Measurements from ENCODE around the gene TEDC2. TPM values are rescaled to one million over a fixed set of nuclear protein-coding genes. Genes with fewer than 3 reads are reported as not detected.

The TEDC2 gene, protein sequence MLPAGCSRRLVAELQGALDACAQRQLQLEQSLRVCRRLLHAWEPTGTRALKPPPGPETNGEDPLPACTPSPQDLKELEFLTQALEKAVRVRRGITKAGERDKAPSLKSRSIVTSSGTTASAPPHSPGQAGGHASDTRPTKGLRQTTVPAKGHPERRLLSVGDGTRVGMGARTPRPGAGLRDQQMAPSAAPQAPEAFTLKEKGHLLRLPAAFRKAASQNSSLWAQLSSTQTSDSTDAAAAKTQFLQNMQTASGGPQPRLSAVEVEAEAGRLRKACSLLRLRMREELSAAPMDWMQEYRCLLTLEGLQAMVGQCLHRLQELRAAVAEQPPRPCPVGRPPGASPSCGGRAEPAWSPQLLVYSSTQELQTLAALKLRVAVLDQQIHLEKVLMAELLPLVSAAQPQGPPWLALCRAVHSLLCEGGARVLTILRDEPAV
- total RNA-seq, result 1.1 and 1.2 TPM in 2 replicates

DNA sequence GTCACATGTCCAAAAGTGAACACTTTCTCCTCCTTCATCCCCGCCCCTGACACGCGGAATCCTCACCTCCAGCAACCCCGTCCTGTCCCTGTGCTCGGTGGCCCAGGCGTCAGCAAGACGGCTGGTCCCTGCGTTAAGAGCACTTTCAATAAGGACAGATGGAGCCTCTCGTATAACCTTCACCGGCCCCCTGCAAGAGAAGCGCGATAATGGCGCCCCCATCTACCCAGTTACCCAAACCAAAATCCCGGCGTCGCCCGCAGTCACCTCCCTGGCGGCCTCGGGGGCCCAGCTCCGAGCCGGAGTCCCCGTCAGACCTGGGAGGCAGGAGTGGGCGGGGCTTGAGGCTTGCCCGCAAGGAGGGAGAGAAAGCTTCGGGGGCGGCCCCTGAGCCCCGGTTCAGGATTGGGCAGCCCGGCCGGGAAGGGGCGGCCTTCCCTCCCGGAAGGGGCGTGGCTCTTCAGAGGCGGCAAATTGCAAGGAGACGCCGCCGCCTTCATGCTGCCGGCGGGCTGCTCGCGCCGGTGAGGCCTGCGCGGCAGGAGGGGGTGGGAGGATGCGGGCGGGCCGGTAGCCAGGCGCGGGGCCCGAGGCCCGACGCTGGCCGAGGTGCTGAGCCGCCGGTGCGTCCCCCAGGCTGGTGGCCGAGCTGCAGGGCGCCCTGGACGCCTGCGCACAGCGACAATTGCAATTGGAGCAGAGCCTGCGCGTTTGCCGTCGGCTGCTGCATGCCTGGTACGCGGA lies at the start of gene TEDC2:
Gene TEDC2, plus strand, starts transcription at position 463 of the 744 bp plus-strand sequence. Its CDS starts 36 bp downstream, at position 499.

GRCh38 chr16:2429034-2429770 lies 30.7 kb upstream of the TEDC2 start, which contains the start of gene CCNF:
CCNF (plus strand) TSS chr16:2429447; CDS start chr16:2429482, 35 bp downstream.

DNA sequence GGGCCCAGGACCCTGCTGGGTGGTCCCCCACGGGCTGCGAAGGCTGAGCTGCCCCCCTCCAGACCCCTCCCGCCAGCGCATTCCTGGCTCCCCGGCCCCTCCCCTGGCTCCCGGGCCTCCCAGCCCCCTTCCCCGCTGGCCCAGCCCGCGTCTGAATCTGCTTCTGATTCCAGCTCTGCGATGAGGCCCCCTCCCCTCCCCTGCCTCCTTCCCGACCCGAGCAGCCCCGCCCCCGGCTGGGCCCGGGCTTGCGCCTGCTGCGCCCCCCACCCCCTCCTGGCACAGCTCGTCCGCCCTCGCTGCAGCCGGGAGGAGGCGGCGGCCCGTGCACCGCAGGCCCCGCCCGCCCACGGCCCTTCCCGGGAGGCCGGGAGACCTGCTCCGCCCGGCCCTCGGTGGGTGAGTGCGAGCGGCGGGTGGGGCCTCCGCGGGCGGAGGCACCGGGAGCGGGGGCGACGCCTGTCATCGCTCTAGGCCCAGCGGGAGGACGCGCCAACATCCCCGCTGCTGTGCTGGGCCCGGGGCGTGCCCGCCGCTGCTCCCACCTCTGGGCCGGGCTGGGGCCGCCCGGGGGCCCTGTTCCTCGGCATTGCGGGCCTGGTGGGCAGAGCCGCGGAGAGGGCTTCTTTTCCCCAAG lies 11.2 kb downstream of the TEDC2 start, which contains the start of gene NTN3:
Gene NTN3, plus strand, starts transcription at position 282 of the 637 bp plus-strand sequence. CDS start 405 bp downstream, outside the sequence.

GRCh38 chr16:2474877-2475412 lies 15.0 kb downstream of the TEDC2 start, which contains the start of gene TBC1D24:
TBC1D24 (plus strand) TSS chr16:2475127; CDS start chr16:2496149, 21,022 bp downstream.

GRCh38 chr16:2513405-2514332 lies 53.8 kb downstream of the TEDC2 start, which contains the start of gene ATP6V0C:
ATP6V0C (plus strand) TSS chr16:2513952; CDS start chr16:2514104, 152 bp downstream.

Small RNA genes within 50 kb of the gene (small RNA-seq; reads per million reads assigned to genes)
- gene MIR6768, result not detected

Other genes with a start within 250 kb of the TEDC2 start
- gene BRICD5, start 249.2 kb upstream of the TEDC2 start, total RNA-seq, result 0.65 and 1.1 TPM in 2 replicates
- gene PGP, start 245.3 kb upstream of the TEDC2 start, total RNA-seq, result 9.9 and 12.4 TPM in 2 replicates
- 27.2 and 33.3 TPM in 2 replicates for gene E4F1, start 236.5 kb upstream of the TEDC2 start, total RNA-seq
- 0.85 and 0.97 TPM in 2 replicates for gene DNASE1L2, start 223.7 kb upstream of the TEDC2 start, total RNA-seq
- gene ECI1, start 208.5 kb upstream of the TEDC2 start, total RNA-seq, result 35.7 and 37.3 TPM in 2 replicates
- 68.7 and 69.3 TPM in 2 replicates for gene RNPS1, start 192.0 kb upstream of the TEDC2 start, total RNA-seq
- gene ABCA3, start 119.4 kb upstream of the TEDC2 start, total RNA-seq, result 0.36 and 1.9 TPM in 2 replicates
- gene CCNF, start 30.7 kb upstream of the TEDC2 start, total RNA-seq, result 6.0 and 6.7 TPM in 2 replicates
- 0.73 and 0.97 TPM in 2 replicates for gene NTN3, start 11.2 kb downstream of the TEDC2 start, total RNA-seq
- gene TBC1D24, start 15.0 kb downstream of the TEDC2 start, total RNA-seq, result 28.7 and 31.0 TPM in 2 replicates
- 14.6 and 27.6 TPM in 2 replicates for gene ATP6V0C, start 53.8 kb downstream of the TEDC2 start, total RNA-seq
- 54.8 and 66.0 TPM in 2 replicates for gene AMDHD2, start 60.3 kb downstream of the TEDC2 start, total RNA-seq
- gene CEMP1, start 71.3 kb downstream of the TEDC2 start, total RNA-seq, result not detected in 2 replicates
- 25.7 and 32.5 TPM in 2 replicates for gene PDPK1, start 77.9 kb downstream of the TEDC2 start, total RNA-seq
- 24.2 and 28.9 TPM in 2 replicates for gene KCTD5, start 222.4 kb downstream of the TEDC2 start, total RNA-seq

Data from hair follicle dermal papilla cell (primary cell).